IMR-90 (cell line): ENCODE results near the gene AS3MT. TPM values are rescaled to one million over a fixed set of nuclear protein-coding genes. Genes with fewer than 3 reads are reported as not detected.

Experiments
- ATAC-seq: fragments of 200-7000 bp; cut with Tn5 transposase; 2 replicates; pipeline ENCODE4 v1.9.1; 2020; ENCODE audit warnings: low read depth, mild to moderate bottlenecking, moderate library complexity
- BruUV-seq: library from RNA; stranded (reverse); fragments of 400-500 nt; replicated peaks from 2 replicates; lab custom pipeline; 2021; lab: Mats Ljungman, UMichigan
- CTCF ChIA-PET: fragments of 300-600 bp; formaldehyde crosslinking; extraction: SDS; loops from one replicate; lab custom pipeline; 2021; ENCODE audit warnings: antibody characterized with exemption; lab: Yijun Ruan, JAX
- POLR2A ChIA-PET: fragments of 300-600 bp; sonication (Branson Sonifier 250); formaldehyde crosslinking; loops from one replicate; lab custom pipeline; 2022; ENCODE audit warnings: antibody characterized with exemption; ENCODE audit not compliant: unreplicated experiment; lab: Charles Lee
- DNase-seq: peaks from one replicate; pipeline ENCODE4 v3.0.0; 2013
- H2AFZ ChIP-seq: replicated peaks from 2 replicates; pipeline ENCODE3; 2013; ENCODE audit warnings: low read length, mild to moderate bottlenecking; ENCODE audit not compliant: poor library complexity
- H2AK5ac ChIP-seq: 2 replicates; pipeline ENCODE4 v1.6.1; 2013; ENCODE audit warnings: low read depth, low read length, inconsistent platforms
- H2AK9ac ChIP-seq: replicated peaks from 2 replicates; pipeline ENCODE3; 2013; ENCODE audit warnings: mild to moderate bottlenecking, low read depth, low read length, moderate library complexity; ENCODE audit not compliant: poor library complexity
- H2BK120ac ChIP-seq: 2 replicates; pipeline ENCODE4 v1.6.1; 2013; ENCODE audit warnings: low read depth, low read length, inconsistent platforms
- H2BK15ac ChIP-seq: 3 replicates; pipeline ENCODE4 v1.6.1; 2013; ENCODE audit warnings: low read depth, low read length, inconsistent platforms
- H2BK20ac ChIP-seq: 2 replicates; pipeline ENCODE4 v1.6.1; 2013; ENCODE audit warnings: low read depth, mild to moderate bottlenecking, inconsistent platforms, low read length, moderate library complexity
- H2BK5ac ChIP-seq: 2 replicates; pipeline ENCODE4 v1.6.1; 2013; ENCODE audit warnings: mild to moderate bottlenecking, low read depth, low read length, inconsistent platforms; ENCODE audit not compliant: poor library complexity, severe bottlenecking
- H3K14ac ChIP-seq: replicated peaks from 2 replicates; pipeline ENCODE4 v1.6.1; 2013; ENCODE audit warnings: low read depth, low read length, inconsistent platforms
- H3K18ac ChIP-seq: 2 replicates; pipeline ENCODE4 v1.6.1; 2013; ENCODE audit warnings: low read depth, low read length, control low read depth
- H3K23ac ChIP-seq: 2 replicates; pipeline ENCODE4 v1.6.1; 2013; ENCODE audit warnings: low read depth, low read length, inconsistent platforms
- H3K27ac ChIP-seq: 2 replicates; pipeline ENCODE4 v1.5.1; 2013; ENCODE audit warnings: mild to moderate bottlenecking, control low read depth, low read length; ENCODE audit not compliant: insufficient read depth
- H3K27me3 ChIP-seq: 2 replicates; pipeline ENCODE4 v1.6.1; 2013; ENCODE audit warnings: low read length; ENCODE audit not compliant: control insufficient read depth, insufficient read depth
- H3K36me3 ChIP-seq: 2 replicates; pipeline ENCODE4 v1.6.1; 2013; ENCODE audit warnings: low read length, mixed read lengths; ENCODE audit not compliant: control insufficient read depth, insufficient read depth
- H3K4ac ChIP-seq: 2 replicates; pipeline ENCODE4 v1.6.1; 2013; ENCODE audit warnings: low read depth, low read length, inconsistent platforms
- H3K4me1 ChIP-seq: 2 replicates; pipeline ENCODE4 v1.6.1; 2013; ENCODE audit warnings: low read length, mixed read lengths; ENCODE audit not compliant: control insufficient read depth, insufficient read depth
- H3K4me2 ChIP-seq: 2 replicates; pipeline ENCODE4 v1.6.1; 2013; ENCODE audit warnings: low read depth, mild to moderate bottlenecking, control low read depth, low read length, moderate library complexity
- H3K4me3 ChIP-seq: 2 replicates; pipeline ENCODE4 v1.5.1; 2013; ENCODE audit warnings: low read depth, mild to moderate bottlenecking, control low read depth, low read length, moderate library complexity; ENCODE audit not compliant: insufficient read depth
- H3K56ac ChIP-seq: 2 replicates; pipeline ENCODE4 v1.6.1; 2013; ENCODE audit warnings: low read length, inconsistent platforms; ENCODE audit not compliant: insufficient read depth; ENCODE audit errors: extremely low read depth
- H3K79me1 ChIP-seq, 2 experiments: 2 replicates each; pipeline ENCODE4 v1.6.1; 2013; ENCODE audit warnings: low read length in 2 of 2, inconsistent platforms in 1 of 2, low read depth in 1 of 2
- H3K9ac ChIP-seq: 2 replicates; pipeline ENCODE4 v1.6.1; 2013; ENCODE audit warnings: low read depth, low read length, control low read depth
- H3K9me1 ChIP-seq: 2 replicates; pipeline ENCODE4 v1.6.1; 2013; ENCODE audit warnings: low read length, inconsistent platforms; ENCODE audit not compliant: insufficient read depth
- H3K9me3 ChIP-seq: 2 replicates; pipeline ENCODE4 v1.6.1; 2013; ENCODE audit warnings: low read length; ENCODE audit not compliant: control insufficient read depth, insufficient read depth
- H4K20me1 ChIP-seq: 2 replicates; pipeline ENCODE4 v1.6.1; 2013; ENCODE audit warnings: low read length, inconsistent platforms; ENCODE audit not compliant: insufficient read depth
- H4K5ac ChIP-seq: 2 replicates; pipeline ENCODE4 v1.6.1; 2013; ENCODE audit warnings: mild to moderate bottlenecking, low read depth, low read length, control low read depth
- H4K8ac ChIP-seq, 2 experiments: 2 replicates each; pipeline ENCODE4 v1.6.1; 2013; ENCODE audit warnings: low read depth in 2 of 2, low read length in 2 of 2, control low read depth in 1 of 2, inconsistent platforms in 1 of 2
- H4K91ac ChIP-seq: 2 replicates; pipeline ENCODE4 v1.6.1; 2013; ENCODE audit warnings: low read depth, low read length, inconsistent platforms; ENCODE audit not compliant: insufficient read depth
- BHLHE40 ChIP-seq: fragments of 150-350 bp; IDR thresholded peaks from 2 replicates; pipeline ENCODE4 v1.6.1; 2016; ENCODE audit warnings: mild to moderate bottlenecking, low read depth, low read length
- CEBPB ChIP-seq: IDR thresholded peaks from 2 replicates; pipeline ENCODE4 v1.6.1; 2012; ENCODE audit warnings: low read depth, low read length, improper control_type of control experiment
- CHD1 ChIP-seq: IDR thresholded peaks from 2 replicates; pipeline ENCODE4 v1.6.1; 2012; ENCODE audit warnings: low read depth, low read length, improper control_type of control experiment
- FOS ChIP-seq: fragments of 150-350 bp; IDR thresholded peaks from 2 replicates; pipeline ENCODE4 v1.6.1; 2016; ENCODE audit warnings: low read depth, low read length
- MAFK ChIP-seq: IDR thresholded peaks from 2 replicates; pipeline ENCODE4 v1.6.1; 2012; ENCODE audit warnings: low read depth, low read length, improper control_type of control experiment
- NFE2L2 ChIP-seq: fragments of 150-350 bp; IDR thresholded peaks from 2 replicates; pipeline ENCODE4 v1.6.1; 2016; ENCODE audit warnings: low read depth, mild to moderate bottlenecking, low read length
- USF2 ChIP-seq: fragments of 150-350 bp; IDR thresholded peaks from 2 replicates; pipeline ENCODE4 v1.6.1; 2017; ENCODE audit warnings: mild to moderate bottlenecking, antibody characterized with exemption, low read length, low read depth
- WGBS, 2 experiments: methylation state at CpG; one replicate each; pipeline versions ENCODE4 v1.1.5 to v1.1.7; 2013; ENCODE audit warnings: missing lambda C conversion rate in 2 of 2; ENCODE audit not compliant: insufficient read length in 1 of 2; ENCODE audit errors: extremely low coverage in 2 of 2; 5-methylcytosine and 5-hydroxymethylcytosine counted together
- dilution Hi-C: fragments of 300-500 bp; cut with HindIII; formaldehyde crosslinking; loops from one replicate; pipeline ENCODE4 v1.14.3; 2018; ENCODE audit warnings: low sequenced_read_pairs; ENCODE audit not compliant: unreplicated experiment
- in situ Hi-C: fragments of 300-500 bp; cut with MboI; formaldehyde crosslinking; loops from 3 replicates; pipeline ENCODE4 v1.14.3; 2019; ENCODE audit warnings: low sequenced_read_pairs, inconsistent platforms, mixed read lengths
- intact Hi-C: fragments of 100-400 bp; cut with micrococcal nuclease; formaldehyde crosslinking; loops from 2 replicates; pipeline ENCODE4 v1.10.0; 2022
- polyA plus RNA-seq, 3 experiments: library from polyadenylated mRNA; depleted of rRNA; stranded (reverse); fragments of >200 nt; gene quantifications; 2 replicates each; pipeline ENCODE4 v1.2.3, GENCODE V29; 2012; ENCODE audit warnings: low replicate concordance in 1 of 3
- total RNA-seq: library from RNA; depleted of rRNA; stranded (reverse); fragments of >200 nt; gene quantifications from 2 replicates; pipeline ENCODE4 v1.2.3, GENCODE V29; 2012
- TF ChIP-seq, protein P1 (sequence below): conservative IDR thresholded peaks from 2 replicates; pipeline ENCODE4 v1.5.1; 2012; ENCODE audit warnings: mild to moderate bottlenecking, low read depth, low read length, improper control_type of control experiment

The AS3MT gene
- total and polyA plus RNA-seq, 2 of the 4 experiments (the other 2 are of a cell fraction), result 2.7 to 3.6 TPM

- ATAC-seq (no peak; the same call in 1 of the 2 replicates), DNase-seq (peak; percentile 56)
- CTCF ChIA-PET, result no interaction called here
- no peaks in the 10 kb centered on the region for H3K9me3 ChIP-seq
- no peak overlapping the region for H2BK120ac ChIP-seq
- no peaks in the 10 kb centered on the region for H4K20me1 ChIP-seq
- no peak overlapping the region for H2AK9ac ChIP-seq
- H2AK5ac ChIP-seq, result no peak overlapping the region; the same call in 1 of the 2 replicates
- POLR2A ChIA-PET, result no interaction called here
- H3K9me1 ChIP-seq, result peaks cover 11% of the 10 kb centered on the region; the same call in 1 of the 2 replicates
- H2BK15ac ChIP-seq, result no peak overlapping the region
- intact Hi-C loops (loop anchor here (1.0 kb wide), 1 partner anchor 29 kb away; no protein-coding TSS in a partner anchor), in situ Hi-C loops (no loop called here), dilution Hi-C loops (no loop called here)
- H3K27ac ChIP-seq, result no peak overlapping the region
- H3K79me1 ChIP-seq, result peaks cover 17 to 50% of the 10 kb centered on the region in 2 experiments
- no peak overlapping the region for H2BK20ac ChIP-seq
- no peak overlapping the region for H3K4ac ChIP-seq
- no peak overlapping the region for H4K8ac ChIP-seq
- no peak overlapping the region for H2BK5ac ChIP-seq
- H3K14ac ChIP-seq, result no peak overlapping the region
- no peak overlapping the region for H3K4me2 ChIP-seq
- TF ChIP-seq NFE2L2, result no peak
- no peak for TF ChIP-seq FOS
- no peak for TF ChIP-seq USF2
- no peak for TF ChIP-seq MAFK
- TF ChIP-seq CHD1, result no peak
- TF ChIP-seq, protein P1, sequence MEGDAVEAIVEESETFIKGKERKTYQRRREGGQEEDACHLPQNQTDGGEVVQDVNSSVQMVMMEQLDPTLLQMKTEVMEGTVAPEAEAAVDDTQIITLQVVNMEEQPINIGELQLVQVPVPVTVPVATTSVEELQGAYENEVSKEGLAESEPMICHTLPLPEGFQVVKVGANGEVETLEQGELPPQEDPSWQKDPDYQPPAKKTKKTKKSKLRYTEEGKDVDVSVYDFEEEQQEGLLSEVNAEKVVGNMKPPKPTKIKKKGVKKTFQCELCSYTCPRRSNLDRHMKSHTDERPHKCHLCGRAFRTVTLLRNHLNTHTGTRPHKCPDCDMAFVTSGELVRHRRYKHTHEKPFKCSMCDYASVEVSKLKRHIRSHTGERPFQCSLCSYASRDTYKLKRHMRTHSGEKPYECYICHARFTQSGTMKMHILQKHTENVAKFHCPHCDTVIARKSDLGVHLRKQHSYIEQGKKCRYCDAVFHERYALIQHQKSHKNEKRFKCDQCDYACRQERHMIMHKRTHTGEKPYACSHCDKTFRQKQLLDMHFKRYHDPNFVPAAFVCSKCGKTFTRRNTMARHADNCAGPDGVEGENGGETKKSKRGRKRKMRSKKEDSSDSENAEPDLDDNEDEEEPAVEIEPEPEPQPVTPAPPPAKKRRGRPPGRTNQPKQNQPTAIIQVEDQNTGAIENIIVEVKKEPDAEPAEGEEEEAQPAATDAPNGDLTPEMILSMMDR, result no peak
- no peak for TF ChIP-seq CEBPB
- no peak for TF ChIP-seq BHLHE40
- H3K27me3 ChIP-seq, result no peaks in the 10 kb centered on the region
- no peak overlapping the region for H4K5ac ChIP-seq
- H3K4me3 ChIP-seq, result no peak overlapping the region
- no peak overlapping the region for H3K23ac ChIP-seq
- no peaks in the 10 kb centered on the region; the same call in 1 of the 2 replicates for H3K4me1 ChIP-seq
- H3K56ac ChIP-seq, result no peak overlapping the region
- H4K91ac ChIP-seq, result no peak overlapping the region
- H2AFZ ChIP-seq, result no peak overlapping the region
- H3K18ac ChIP-seq, result no peak overlapping the region; the same call in 1 of the 2 replicates
- no peak overlapping the region for H3K9ac ChIP-seq
- no peaks in the 10 kb centered on the region for H3K36me3 ChIP-seq
- no CpG with 5 or more reads among the region's 3 CpGs for WGBS, 2 experiments
- BruUV-seq, result no TSS peak
Measured at GRCh38 chr10:102951316-102951715, 82.0 kb downstream of the AS3MT start.
